ENCODE measurements around the gene KCNT1.

GRCh38 chr9:135821733-135822373 is 119.9 kb downstream of the KCNT1 start:
- no peak for TF ChIP-seq POLR2A (IDR thresholded peaks at IDR 0.05)
- TF ChIP-seq, protein P1, sequence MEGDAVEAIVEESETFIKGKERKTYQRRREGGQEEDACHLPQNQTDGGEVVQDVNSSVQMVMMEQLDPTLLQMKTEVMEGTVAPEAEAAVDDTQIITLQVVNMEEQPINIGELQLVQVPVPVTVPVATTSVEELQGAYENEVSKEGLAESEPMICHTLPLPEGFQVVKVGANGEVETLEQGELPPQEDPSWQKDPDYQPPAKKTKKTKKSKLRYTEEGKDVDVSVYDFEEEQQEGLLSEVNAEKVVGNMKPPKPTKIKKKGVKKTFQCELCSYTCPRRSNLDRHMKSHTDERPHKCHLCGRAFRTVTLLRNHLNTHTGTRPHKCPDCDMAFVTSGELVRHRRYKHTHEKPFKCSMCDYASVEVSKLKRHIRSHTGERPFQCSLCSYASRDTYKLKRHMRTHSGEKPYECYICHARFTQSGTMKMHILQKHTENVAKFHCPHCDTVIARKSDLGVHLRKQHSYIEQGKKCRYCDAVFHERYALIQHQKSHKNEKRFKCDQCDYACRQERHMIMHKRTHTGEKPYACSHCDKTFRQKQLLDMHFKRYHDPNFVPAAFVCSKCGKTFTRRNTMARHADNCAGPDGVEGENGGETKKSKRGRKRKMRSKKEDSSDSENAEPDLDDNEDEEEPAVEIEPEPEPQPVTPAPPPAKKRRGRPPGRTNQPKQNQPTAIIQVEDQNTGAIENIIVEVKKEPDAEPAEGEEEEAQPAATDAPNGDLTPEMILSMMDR (IDR thresholded peaks at IDR 0.05): no peak
- TF ChIP-seq POLR2AphosphoS5 (IDR thresholded peaks at IDR 0.05): no peak

All from breast epithelium (tissue), 3 donors.